Measurements from ENCODE around the gene FAM135A. TPM values are rescaled to one million over a fixed set of nuclear protein-coding genes. Genes with fewer than 3 reads are reported as not detected.

The FAM135A gene
- total and polyA plus RNA-seq, 10 of the 15 experiments (the other 5 are each of a cell fraction or from before 2014, with no cell fraction given) = 3.9 to 24.5 (median 13.7) TPM

- Histone ChIP-seq H3K36me3 (ENCODE audit: control insufficient read depth in 2 of 2, insufficient read depth in 2 of 2, low read length in 1 of 2) (peaks cover 0 to 3% of the 10 kb centered on the region in 2 experiments; a peak in 1 of 4 replicates), H2AFZ (ENCODE audit: control insufficient read depth, low read depth, low read length) (no peak overlapping the region), H3K4me1 (ENCODE audit: control insufficient read depth, insufficient read depth, low read length) (no peaks in the 10 kb centered on the region), H3K9me3 (replicated peaks; ENCODE audit: control insufficient read depth, insufficient read depth, low read length) (no peaks in the 10 kb centered on the region), H3K79me2 (ENCODE audit: control insufficient read depth, insufficient read depth, low read length) (no peaks in the 10 kb centered on the region), H3K4me2 (ENCODE audit: control insufficient read depth, insufficient read depth) (no peak overlapping the region), H3K27me3 (replicated peaks in 1 of 2; ENCODE audit: control insufficient read depth in 2 of 2, insufficient read depth in 2 of 2, low read length in 1 of 2) (no peaks in the 10 kb centered on the region), H4K20me1 (ENCODE audit: control insufficient read depth, insufficient read depth) (no peaks in the 10 kb centered on the region), H3K27ac (ENCODE audit: control insufficient read depth, insufficient read depth) (no peak overlapping the region), H3K4me3 (no peak overlapping the region), H3K9ac (ENCODE audit: control insufficient read depth, insufficient read depth, low read length) (no peak overlapping the region)
- TF ChIP-seq SMC3 (IDR thresholded peaks at IDR 0.05; ENCODE audit: borderline replicate concordance, low read length) = peak; percentile 57
- no peak for TF ChIP-seq EGR1 (IDR thresholded peaks at IDR 0.05; ENCODE audit: borderline replicate concordance in 1 of 2, low read depth in 2 of 2, low read length in 2 of 2)
- peak; percentile 85 for TF ChIP-seq RAD21 (IDR thresholded peaks at IDR 0.05; ENCODE audit: insufficient read depth, low read depth, low read length)
- peak; percentile 30 to 61 (median 34); a peak in 4 of 6 replicates for TF ChIP-seq CTCF (IDR thresholded peaks at IDR 0.05 in 2 of 3, conservative IDR thresholded peaks at IDR 0.05 in 1 of 3; ENCODE audit: control insufficient read depth in 2 of 3, extremely low read depth in 1 of 3, insufficient read depth in 1 of 3, low read depth in 3 of 3, low read length in 3 of 3)
- ChIA-PET SMC1A (ENCODE audit: uncharacterized antibody, unreplicated experiment) (interaction anchor here (0.6 to 5.8 kb wide), 25 partner anchors 12 to 438 kb away, joined by 3 to 94 read pairs (median 4); partner anchors contain the start of genes SDHAF4 and SMAP1), POLR2A (interaction anchor here (0.6 to 0.9 kb wide), 3 partner anchors 9 to 164 kb away, joined by 3 to 4 read pairs (median 3); no protein-coding TSS in a partner anchor), RAD21 (ENCODE audit: unreplicated experiment) (interaction anchor here (0.8 to 6.4 kb wide), 24 partner anchors 10 to 435 kb away, joined by 3 to 118 read pairs (median 4); partner anchors contain the start of genes B3GAT2 and FAM135A), CTCF (interaction anchor here (0.7 to 8.7 kb wide), 48 partner anchors 8 to 1276 kb away, joined by 3 to 163 read pairs (median 4); partner anchors contain the start of gene FAM135A)
- no TSS peak for BruUV-seq (replicated peaks)
- FAIRE-seq (peak; percentile 62), ATAC-seq (peak; percentile 65), DNase-seq (ENCODE audit: low read depth, low spot score) (no peak)
- in situ Hi-C loops (cut with MboI) = loop anchor here (25.0 kb wide), 1 partner anchor 367 kb away; no protein-coding TSS in a partner anchor
- intact Hi-C loops (cut with micrococcal nuclease; ENCODE audit: unreplicated experiment) = loop anchor here (1.0 kb wide), 2 partner anchors 166 to 364 kb away; no protein-coding TSS in a partner anchor
Measured at GRCh38 chr6:70520575-70520974, 107.3 kb downstream of the FAM135A start.

Measured in GM12878 (cell line).